GM21360 (cell line): ENCODE data around the gene IPO7.
"Not testable (repeated sequence)": the region's sequence is repeated elsewhere in the genome, so short reads cannot be mapped to it uniquely, and the experiment has no call there.

ENCODE experiments used
- ATAC-seq: cut with Tn5 transposase; IDR thresholded peaks from one replicate; pipeline ENCODE4 v1.9.1; 2021; ENCODE audit warnings: mild to moderate bottlenecking, moderate library complexity; ENCODE audit not compliant: unreplicated experiment

IPO7 gene

GRCh38 chr11:9384535-9385326, at the start of gene IPO7:
Gene IPO7, plus strand, starts transcription at chr11:9384652. Its CDS starts 112 bp downstream, at chr11:9384764.
- ATAC-seq, result peak; percentile 78

- ATAC-seq, result no peak
Measured at GRCh38 chr11:9341638-9342178, 42.7 kb upstream of the IPO7 start.

GRCh38 chr11:9344061-9344680, 40.3 kb upstream of the IPO7 start:
- ATAC-seq, result no peak

GRCh38 chr11:9347100-9347499, 37.4 kb upstream of the IPO7 start:
- ATAC-seq, result no peak

- not testable (repeated sequence) for ATAC-seq
Measured at GRCh38 chr11:9347779-9348178, 36.7 kb upstream of the IPO7 start.

- ATAC-seq, result no peak
Measured at GRCh38 chr11:9351321-9351881, 33.1 kb upstream of the IPO7 start.

GRCh38 chr11:9357041-9357440, 27.4 kb upstream of the IPO7 start:
- ATAC-seq, result no peak

GRCh38 chr11:9360862-9361622, 23.4 kb upstream of the IPO7 start:
- not testable (repeated sequence) for ATAC-seq

GRCh38 chr11:9362393-9362863, 22.0 kb upstream of the IPO7 start:
- ATAC-seq, result no peak

- ATAC-seq, result peak; percentile 90
Measured at GRCh38 chr11:9363954-9364912, 20.2 kb upstream of the IPO7 start.

GRCh38 chr11:9367551-9367950, 16.9 kb upstream of the IPO7 start:
- ATAC-seq, result no peak

- no peak for ATAC-seq
Measured at GRCh38 chr11:9377036-9377435, 7.4 kb upstream of the IPO7 start.

- no peak for ATAC-seq
Measured at GRCh38 chr11:9379041-9379440, 5.4 kb upstream of the IPO7 start.

GRCh38 chr11:9380773-9381172, 3.7 kb upstream of the IPO7 start:
- ATAC-seq, result no peak

- no peak for ATAC-seq
Measured at GRCh38 chr11:9385327-9385899, 961 bp downstream of the IPO7 start.

GRCh38 chr11:9386086-9386485, 1.6 kb downstream of the IPO7 start:
- no peak for ATAC-seq

GRCh38 chr11:9386901-9387300, 2.4 kb downstream of the IPO7 start:
- ATAC-seq, result no peak

GRCh38 chr11:9396310-9396709, 11.9 kb downstream of the IPO7 start:
- ATAC-seq, result no peak

- no peak for ATAC-seq
Measured at GRCh38 chr11:9396752-9397151, 12.3 kb downstream of the IPO7 start.
